Breast epithelium (tissue), 4 donors: Measurements from ENCODE around the gene ADSL. TPM values are rescaled to one million over a fixed set of nuclear protein-coding genes. Genes with fewer than 3 reads are reported as not detected.
A peak's percentile ranks its signal among the peaks of the same experiment; 100 is the strongest.

Experiments
- DNase-seq, 2 donors: peaks; one replicate each; pipeline ENCODE4 v3.0.0-alpha.2; 2019; ENCODE audit warnings: low spot score in 2 of 2
- H3K27ac ChIP-seq, 2 donors: fragments of 200-600 bp; sonication (generic) in 1 of 2; one replicate each; pipeline ENCODE4 v1.5.1; 2016 to 2019; ENCODE audit warnings: mild to moderate bottlenecking in 1 of 2
- H3K27me3 ChIP-seq, 2 donors: fragments of 200-600 bp; sonication (generic) in 1 of 2; one replicate each; pipeline versions ENCODE4 v1.5.1 to v1.6.0; 2017 to 2019; ENCODE audit warnings: control low read depth in 1 of 2, mild to moderate bottlenecking in 1 of 2
- H3K36me3 ChIP-seq: fragments of 200-600 bp; one replicate; pipeline ENCODE4 v1.5.1; 2019
- H3K4me1 ChIP-seq, 2 donors: fragments of 200-600 bp; sonication (generic); one replicate each; pipeline ENCODE4 v1.5.1; 2016 to 2019; ENCODE audit warnings: control low read depth in 1 of 2
- H3K4me3 ChIP-seq, 3 donors: fragments of 200-600 bp; sonication (generic); 1 replicate in 2 of 3; 2 replicates in 1 of 3; pipeline ENCODE4 v1.5.1; 2016 to 2019; ENCODE audit warnings: mild to moderate bottlenecking in 3 of 3, moderate library complexity in 2 of 3
- H3K9me3 ChIP-seq, 2 donors: fragments of 200-600 bp; sonication (generic) in 1 of 2; one replicate each; pipeline ENCODE4 v1.5.1; 2016 to 2019; ENCODE audit warnings: control low read depth in 1 of 2
- POLR2A ChIP-seq: fragments of 450-650 bp; IDR thresholded peaks from one replicate; pipeline ENCODE4 v1.6.1; 2016; ENCODE audit warnings: antibody characterized with exemption, mild to moderate bottlenecking, moderate library complexity
- POLR2AphosphoS5 ChIP-seq, 3 donors: sonication (generic); formaldehyde crosslinking; IDR thresholded peaks; one replicate each; pipeline ENCODE4 v1.6.1; 2017; ENCODE audit warnings: antibody characterized with exemption in 3 of 3
- intact Hi-C: fragments of 100-400 bp; cut with DNase I; formaldehyde crosslinking; loops from one replicate; pipeline ENCODE4 v1.15.1; 2023; ENCODE audit warnings: low total_unique reads
- total RNA-seq, 3 donors: library from RNA; depleted of rRNA; stranded (reverse); fragments of >200 nt; gene quantifications; one replicate each; pipeline ENCODE4 v1.1.0, GENCODE V29; 2016
- TF ChIP-seq, protein P1 (sequence below), 3 donors: fragments of 450-650 bp; IDR thresholded peaks; one replicate each; pipeline ENCODE4 v1.5.1; 2016 to 2017; ENCODE audit warnings: antibody characterized with exemption in 3 of 3, mild to moderate bottlenecking in 3 of 3, moderate library complexity in 3 of 3

ADSL gene
- 10 to 100 TPM; 66.6 to 92.3 (median 74.7) TPM for total RNA-seq

DNA sequence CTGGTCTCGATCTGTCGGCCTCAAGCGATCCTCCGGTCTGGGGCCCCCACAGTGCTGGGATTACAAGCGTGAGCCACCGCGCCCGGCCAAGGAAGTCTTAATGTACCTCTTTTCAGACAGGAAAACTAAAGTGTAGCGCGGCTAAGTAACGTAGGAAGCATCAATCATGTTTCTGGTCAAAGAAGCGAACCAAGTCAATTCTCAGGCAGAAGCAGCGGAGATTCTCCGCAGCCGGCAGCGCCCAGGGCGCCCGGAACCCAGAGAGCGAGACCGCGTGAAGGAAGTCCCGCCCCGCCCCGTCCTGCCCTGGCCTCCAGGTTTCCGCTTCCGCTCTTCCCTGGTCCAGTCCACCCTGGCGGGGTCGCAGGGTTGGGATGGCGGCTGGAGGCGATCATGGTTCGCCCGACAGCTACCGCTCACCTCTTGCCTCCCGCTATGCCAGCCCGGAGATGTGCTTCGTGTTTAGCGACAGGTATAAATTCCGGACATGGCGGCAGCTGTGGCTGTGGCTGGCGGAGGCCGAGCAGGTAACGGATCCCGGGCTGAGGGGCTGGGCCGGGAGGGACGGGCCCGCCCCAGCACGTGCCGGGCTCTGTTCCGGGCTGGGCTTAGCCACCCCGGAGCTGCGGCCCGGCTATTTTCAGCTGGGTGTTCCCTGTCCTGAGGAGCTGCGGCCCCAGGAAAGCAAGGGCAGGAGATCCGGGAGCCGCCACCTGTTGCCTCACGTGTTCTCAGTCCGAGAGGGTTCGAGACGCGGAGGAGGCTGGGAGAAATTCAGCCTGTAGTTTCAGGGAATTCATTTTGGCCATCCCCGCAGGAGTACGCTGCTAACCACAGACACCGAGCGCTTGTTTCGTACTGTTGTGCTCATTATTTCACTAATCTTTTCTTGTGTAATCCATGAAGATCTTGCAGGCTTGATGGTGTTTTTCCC, at the start of gene ADSL:
Gene ADSL (plus strand): TSS at position 316 of the 934 bp plus-strand sequence. CDS start 59 bp downstream, at position 375.
- intact Hi-C loops, result no loop called here
- Histone ChIP-seq H3K4me3 (peak within 1 kb of the TSS; percentile 65 to 92 (median 76)), H3K36me3 (no peaks in the 10 kb centered on the region), H3K4me1 (peaks cover 0 to 10% of the 10 kb centered on the region in 2 donors), H3K27me3 (no peaks in the 10 kb centered on the region), H3K9me3 (no peaks in the 10 kb centered on the region), H3K27ac (peak within 1 kb of the TSS; percentile 74 to 89)
- peak; percentile 70 to 87 for DNase-seq
- TF ChIP-seq POLR2AphosphoS5 (IDR thresholded peaks at IDR 0.05) (peak; percentile 85 to 97 (median 92)), POLR2A (peak; percentile 66)
- TF ChIP-seq, protein P1, sequence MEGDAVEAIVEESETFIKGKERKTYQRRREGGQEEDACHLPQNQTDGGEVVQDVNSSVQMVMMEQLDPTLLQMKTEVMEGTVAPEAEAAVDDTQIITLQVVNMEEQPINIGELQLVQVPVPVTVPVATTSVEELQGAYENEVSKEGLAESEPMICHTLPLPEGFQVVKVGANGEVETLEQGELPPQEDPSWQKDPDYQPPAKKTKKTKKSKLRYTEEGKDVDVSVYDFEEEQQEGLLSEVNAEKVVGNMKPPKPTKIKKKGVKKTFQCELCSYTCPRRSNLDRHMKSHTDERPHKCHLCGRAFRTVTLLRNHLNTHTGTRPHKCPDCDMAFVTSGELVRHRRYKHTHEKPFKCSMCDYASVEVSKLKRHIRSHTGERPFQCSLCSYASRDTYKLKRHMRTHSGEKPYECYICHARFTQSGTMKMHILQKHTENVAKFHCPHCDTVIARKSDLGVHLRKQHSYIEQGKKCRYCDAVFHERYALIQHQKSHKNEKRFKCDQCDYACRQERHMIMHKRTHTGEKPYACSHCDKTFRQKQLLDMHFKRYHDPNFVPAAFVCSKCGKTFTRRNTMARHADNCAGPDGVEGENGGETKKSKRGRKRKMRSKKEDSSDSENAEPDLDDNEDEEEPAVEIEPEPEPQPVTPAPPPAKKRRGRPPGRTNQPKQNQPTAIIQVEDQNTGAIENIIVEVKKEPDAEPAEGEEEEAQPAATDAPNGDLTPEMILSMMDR (IDR thresholded peaks at IDR 0.05), result no peak

DNA sequence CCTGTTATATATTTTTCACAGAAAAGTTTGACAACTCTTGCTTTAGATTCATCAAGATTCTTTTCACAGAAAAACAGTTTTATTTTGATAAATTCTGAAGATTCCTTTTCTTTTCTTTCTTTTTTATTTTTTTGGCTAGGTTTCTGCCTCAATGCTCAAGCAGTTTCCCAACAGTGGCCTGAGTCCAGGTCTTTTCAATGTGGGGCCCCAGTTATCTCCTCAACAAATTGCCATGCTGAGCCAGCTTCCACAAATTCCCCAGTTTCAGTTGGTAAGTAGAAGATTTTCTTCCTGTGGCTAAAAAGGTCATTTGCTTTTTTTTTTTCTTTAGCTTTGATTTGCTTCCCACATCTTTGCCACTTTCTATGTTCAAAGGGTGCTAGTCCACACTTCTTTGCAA, 46.0 kb upstream of the ADSL start:
- H3K9me3 ChIP-seq, result no peaks in the 10 kb centered on the region
- no peak for DNase-seq
- no peak overlapping the region for H3K27ac ChIP-seq
- H3K4me1 ChIP-seq, result no peaks in the 10 kb centered on the region
- peaks cover 10% of the 10 kb centered on the region for H3K36me3 ChIP-seq
- H3K4me3 ChIP-seq, result no peak overlapping the region
- H3K27me3 ChIP-seq, result no peaks in the 10 kb centered on the region
- TF ChIP-seq POLR2AphosphoS5 (IDR thresholded peaks at IDR 0.05) (no peak), POLR2A (no peak)
- TF ChIP-seq, protein P1 (IDR thresholded peaks at IDR 0.05), result no peak
- intact Hi-C loops, result no loop called here

DNA sequence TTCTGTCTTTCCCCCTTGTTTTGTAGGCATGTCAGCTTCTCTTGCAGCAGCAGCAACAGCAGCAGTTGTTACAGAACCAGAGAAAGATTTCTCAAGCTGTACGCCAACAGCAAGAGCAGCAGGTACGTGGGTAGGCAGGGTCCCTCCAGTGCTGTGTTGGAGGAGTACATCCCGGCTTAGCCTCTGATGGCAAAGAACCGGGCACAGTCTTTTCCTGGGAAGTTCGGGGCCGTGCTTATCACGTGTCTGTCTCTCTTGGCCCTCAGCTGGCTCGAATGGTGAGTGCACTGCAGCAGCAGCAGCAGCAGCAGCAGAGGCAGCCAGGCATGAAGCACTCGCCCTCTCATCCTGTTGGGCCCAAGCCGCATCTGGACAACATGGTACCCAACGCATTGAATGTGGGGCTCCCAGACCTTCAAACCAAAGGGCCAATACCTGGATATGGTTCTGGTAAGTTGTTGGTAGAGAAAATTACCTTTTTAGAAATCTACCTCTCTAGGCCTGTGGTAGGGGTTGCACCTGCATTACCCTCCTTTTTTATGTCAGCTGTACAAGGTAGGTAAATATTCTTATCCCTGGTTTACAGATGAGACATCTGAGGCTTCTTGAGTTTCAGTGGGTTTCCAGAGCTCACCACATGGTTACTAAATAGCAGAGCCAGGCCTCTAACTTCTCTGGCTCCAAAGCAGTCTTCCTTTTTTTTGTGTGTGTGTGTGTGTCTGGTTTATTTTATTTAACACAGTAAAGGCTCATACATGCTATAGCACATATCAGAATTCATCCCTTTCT, 45.2 kb upstream of the ADSL start:
- H3K4me3 ChIP-seq, result no peak overlapping the region
- H3K4me1 ChIP-seq, result no peaks in the 10 kb centered on the region
- intact Hi-C loops, result no loop called here
- H3K27ac ChIP-seq, result no peak overlapping the region
- TF ChIP-seq, protein P1 (IDR thresholded peaks at IDR 0.05), result no peak
- H3K36me3 ChIP-seq, result peaks cover 10% of the 10 kb centered on the region
- no peak for DNase-seq
- H3K27me3 ChIP-seq, result no peaks in the 10 kb centered on the region
- no peaks in the 10 kb centered on the region for H3K9me3 ChIP-seq

DNA sequence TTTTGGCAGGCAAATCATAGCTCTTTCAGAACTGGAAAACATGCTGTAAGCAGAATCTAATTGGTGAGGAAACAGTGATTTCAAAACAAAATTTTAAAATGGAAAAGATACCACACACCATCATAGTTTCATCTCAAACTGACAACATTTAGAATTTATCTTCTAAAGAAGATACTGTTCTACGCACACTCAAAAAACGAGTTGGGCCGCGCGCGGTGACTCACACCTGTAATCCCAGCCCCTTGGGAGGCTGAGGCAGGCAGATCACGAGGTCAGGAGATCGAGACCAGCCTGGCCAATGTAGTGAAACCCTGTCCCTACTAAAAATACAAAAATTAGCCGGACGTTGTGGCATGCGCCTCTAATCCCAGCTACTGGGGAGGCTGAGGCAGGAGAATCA, 44.2 kb upstream of the ADSL start:
- Histone ChIP-seq H3K27ac (no peak overlapping the region), H3K4me3 (no peak overlapping the region), H3K36me3 (peaks cover 10% of the 10 kb centered on the region), H3K9me3 (no peaks in the 10 kb centered on the region), H3K27me3 (no peaks in the 10 kb centered on the region), H3K4me1 (no peaks in the 10 kb centered on the region)
- intact Hi-C loops, result no loop called here
- no peak for DNase-seq
- TF ChIP-seq, protein P1 (IDR thresholded peaks at IDR 0.05), result no peak
- TF ChIP-seq POLR2A (no peak), POLR2AphosphoS5 (IDR thresholded peaks at IDR 0.05) (no peak)

DNA sequence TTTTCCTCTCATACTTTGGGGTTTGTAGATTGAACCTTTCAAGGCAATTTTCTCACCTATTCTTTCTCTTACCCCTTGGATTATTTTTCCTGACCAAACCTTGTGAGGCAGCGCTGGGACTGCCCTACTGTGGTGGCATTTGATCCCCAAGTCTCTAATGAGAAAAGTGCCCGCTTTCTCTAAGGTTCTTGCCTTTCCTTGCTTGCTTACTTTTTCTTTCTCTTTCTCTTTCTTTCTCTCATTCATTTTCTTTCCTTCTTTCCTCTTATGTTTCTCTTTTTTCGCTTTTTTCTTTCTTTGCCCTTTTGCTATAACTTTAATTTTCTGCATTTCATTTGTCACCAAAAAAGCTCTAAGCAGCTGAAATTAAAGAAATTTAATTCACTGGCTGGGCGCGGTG, 40.7 kb upstream of the ADSL start:
- H3K4me3 ChIP-seq, result no peak overlapping the region
- DNase-seq, result no peak
- no peaks in the 10 kb centered on the region for H3K4me1 ChIP-seq
- H3K27me3 ChIP-seq, result no peaks in the 10 kb centered on the region
- H3K36me3 ChIP-seq, result peaks cover 13% of the 10 kb centered on the region
- intact Hi-C loops, result no loop called here
- H3K9me3 ChIP-seq, result no peaks in the 10 kb centered on the region
- H3K27ac ChIP-seq, result no peak overlapping the region
- TF ChIP-seq, protein P1 (IDR thresholded peaks at IDR 0.05), result no peak
- no peak for TF ChIP-seq POLR2A
- no peak for TF ChIP-seq POLR2AphosphoS5 (IDR thresholded peaks at IDR 0.05)
